ENCODE measurements around the gene INSC. TPM values are rescaled to one million over a fixed set of nuclear protein-coding genes. Genes with fewer than 3 reads are reported as not detected.

INSC gene
- total and polyA plus RNA-seq, 2 experiments from 2014 or later: 0.97 to 1.5 TPM

- Histone ChIP-seq H3F3A (replicated peaks; ENCODE audit: low read depth) (no peaks in the 10 kb centered on the region), H3K4me3 (no peak overlapping the region), H3K9me2 (ENCODE audit: insufficient read depth) (no peaks in the 10 kb centered on the region), H3K4me2 (no peak overlapping the region), H3K79me2 (replicated peaks; ENCODE audit: insufficient read depth) (no peaks in the 10 kb centered on the region), H4K20me1 (replicated peaks; ENCODE audit: insufficient read depth) (no peaks in the 10 kb centered on the region), H3K4me1 (ENCODE audit: insufficient read depth) (no peaks in the 10 kb centered on the region), H3K36me3 (ENCODE audit: insufficient read depth) (no peaks in the 10 kb centered on the region), H2AFZ (no peak overlapping the region), H3K27me3 (ENCODE audit: insufficient read depth) (no peaks in the 10 kb centered on the region), H3K27ac (ENCODE audit: low read depth) (no peak overlapping the region)
- Mint-ChIP-seq H3K4me1 (no peaks in the 10 kb centered on the region), H3K36me3 (ENCODE audit: low read depth) (no peaks in the 10 kb centered on the region), H3K4me3 (no peak overlapping the region), H3K27ac (no peak overlapping the region), H3K9me3 (no peaks in the 10 kb centered on the region), H3K27me3 (ENCODE audit: insufficient read depth, low read depth, poor library complexity) (peaks cover 4% of the 10 kb centered on the region)
- DNase-seq (ENCODE audit: low spot score) (peak; percentile 62), ATAC-seq (peak; percentile 97)
- TF ChIP-seq EZH2 (IDR thresholded peaks at IDR 0.05; ENCODE audit: low read depth, unreplicated experiment) (no peak), CTCF (conservative IDR thresholded peaks at IDR 0.05; ENCODE audit: low read depth in 2 of 2) (peak; percentile 66 to 76), CREB1 (CRISPR knock-in tag; IDR thresholded peaks at IDR 0.05; ENCODE audit: low read depth) (no peak), REST (IDR thresholded peaks at IDR 0.05; ENCODE audit: unreplicated experiment) (no peak)
These were observed 44.4 kb downstream of the INSC start for GRCh38 chr11:15159085-15159484.

DNA sequence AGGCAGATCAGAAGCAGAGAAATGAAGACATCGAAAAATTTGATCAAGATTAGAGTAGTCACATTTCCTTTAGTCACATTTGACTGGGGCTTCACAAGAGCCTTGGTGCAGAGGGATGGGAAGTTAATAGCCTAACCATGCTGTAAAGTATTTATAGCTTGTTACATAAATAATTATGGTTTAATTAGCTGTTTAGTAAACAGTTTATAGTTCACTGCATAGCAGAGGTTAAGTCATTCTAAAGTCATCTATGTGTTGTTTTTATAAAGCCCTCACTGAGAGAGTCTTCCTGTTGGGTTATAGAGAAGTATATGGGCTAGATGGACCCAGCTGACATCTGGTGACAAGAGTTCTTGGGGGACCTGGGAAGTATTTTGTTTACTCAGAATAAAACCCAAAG, 47.1 kb downstream of the INSC start:
- Mint-ChIP-seq H3K9me3 (no peaks in the 10 kb centered on the region), H3K4me1 (no peaks in the 10 kb centered on the region)

GRCh38 chr11:15163136-15163535, 48.4 kb downstream of the INSC start:
- Mint-ChIP-seq H3K36me3 (ENCODE audit: low read depth) (no peaks in the 10 kb centered on the region), H3K4me3 (no peak overlapping the region), H3K27ac (no peak overlapping the region), H3K9me3 (no peaks in the 10 kb centered on the region), H3K27me3 (ENCODE audit: insufficient read depth, low read depth, poor library complexity) (peaks cover 5% of the 10 kb centered on the region), H3K4me1 (no peaks in the 10 kb centered on the region)
- Histone ChIP-seq H3K36me3 (ENCODE audit: insufficient read depth) (no peaks in the 10 kb centered on the region), H3K27ac (ENCODE audit: low read depth) (no peak overlapping the region), H3K79me2 (replicated peaks; ENCODE audit: insufficient read depth) (no peaks in the 10 kb centered on the region), H3K27me3 (ENCODE audit: insufficient read depth) (no peaks in the 10 kb centered on the region), H4K20me1 (replicated peaks; ENCODE audit: insufficient read depth) (no peaks in the 10 kb centered on the region), H2AFZ (no peak overlapping the region), H3K4me2 (no peak overlapping the region), H3F3A (replicated peaks; ENCODE audit: low read depth) (no peaks in the 10 kb centered on the region), H3K4me1 (ENCODE audit: insufficient read depth) (no peaks in the 10 kb centered on the region), H3K4me3 (no peak overlapping the region), H3K9me2 (ENCODE audit: insufficient read depth) (no peaks in the 10 kb centered on the region)
- no peak for DNase-seq (ENCODE audit: low spot score)
- no peak for ATAC-seq
- no peak for TF ChIP-seq ZNF331 (CRISPR knock-in tag; IDR thresholded peaks at IDR 0.05; ENCODE audit: low read depth)
- no peak for TF ChIP-seq CTCF (conservative IDR thresholded peaks at IDR 0.05; ENCODE audit: low read depth in 2 of 2)
- TF ChIP-seq EZH2 (IDR thresholded peaks at IDR 0.05; ENCODE audit: low read depth, unreplicated experiment): no peak

More for the DNA sequence above, 47.1 kb downstream of the INSC start:
- no peak overlapping the region for H3K4me2 ChIP-seq
- no peaks in the 10 kb centered on the region for H3K36me3 Mint-ChIP-seq (ENCODE audit: low read depth)
- H3K27ac ChIP-seq (ENCODE audit: low read depth): no peak overlapping the region
- no peak overlapping the region for H3K27ac Mint-ChIP-seq
- no peaks in the 10 kb centered on the region for H3K27me3 ChIP-seq (ENCODE audit: insufficient read depth)
- H3K9me2 ChIP-seq (ENCODE audit: insufficient read depth): no peaks in the 10 kb centered on the region
- no peaks in the 10 kb centered on the region for H3K36me3 ChIP-seq (ENCODE audit: insufficient read depth)
- no peak for TF ChIP-seq NANOG (IDR thresholded peaks at IDR 0.05; ENCODE audit: borderline replicate concordance)
- H3K79me2 ChIP-seq (replicated peaks; ENCODE audit: insufficient read depth): no peaks in the 10 kb centered on the region
- H3K4me3 ChIP-seq: no peak overlapping the region
- no peaks in the 10 kb centered on the region for H3F3A ChIP-seq (replicated peaks; ENCODE audit: low read depth)
- no peak for DNase-seq (ENCODE audit: low spot score)
- H3K27me3 Mint-ChIP-seq (ENCODE audit: insufficient read depth, low read depth, poor library complexity): peaks cover 6% of the 10 kb centered on the region
- H3K4me3 Mint-ChIP-seq: no peak overlapping the region
- no peak for ATAC-seq
- no peaks in the 10 kb centered on the region for H4K20me1 ChIP-seq (replicated peaks; ENCODE audit: insufficient read depth)
- no peaks in the 10 kb centered on the region for H3K4me1 ChIP-seq (ENCODE audit: insufficient read depth)
- no peak overlapping the region for H2AFZ ChIP-seq

Data from GM23338 (cell line).